CD4-positive, alpha-beta T cell treated with Interleukin-21 for 1 hour (primary cell): ENCODE data around the gene MS4A1.
A peak's percentile ranks its signal among the peaks of the same experiment; 100 is the strongest.
"Not testable (repeated sequence)": the region's sequence is repeated elsewhere in the genome, so short reads cannot be mapped to it uniquely, and the experiment has no call there.

ENCODE experiments used
- DNase-seq: peaks from one replicate; pipeline ENCODE4 v3.0.0-alpha.2; 2020

Gene MS4A1

DNA sequence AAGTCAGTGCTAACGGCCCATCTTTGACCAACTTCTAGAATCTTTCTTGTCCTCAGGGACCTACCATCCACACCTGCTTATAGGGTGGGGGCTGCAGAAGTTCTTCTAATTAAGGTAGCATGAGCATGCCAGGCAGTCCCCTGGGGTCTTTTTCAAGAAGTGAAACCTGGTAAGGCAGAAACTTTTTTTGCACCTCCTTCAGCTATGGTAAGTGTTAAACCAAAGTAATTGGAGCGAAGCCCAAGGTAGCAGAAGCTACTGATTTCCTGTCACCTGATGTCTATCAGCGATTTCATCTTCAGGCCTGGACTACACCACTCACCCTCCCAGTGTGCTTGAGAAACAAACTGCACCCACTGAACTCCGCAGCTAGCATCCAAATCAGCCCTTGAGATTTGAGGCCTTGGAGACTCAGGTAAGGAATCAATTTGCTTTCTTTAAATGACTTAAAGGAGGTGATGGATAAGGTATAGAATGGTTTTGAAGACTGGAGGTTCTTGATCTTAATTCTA lies at the start of gene MS4A1:
Gene MS4A1, plus strand, starts transcription at position 317 of the 512 bp plus-strand sequence. CDS start 6,528 bp downstream, outside the sequence.
- DNase-seq: peak; percentile 19

DNA sequence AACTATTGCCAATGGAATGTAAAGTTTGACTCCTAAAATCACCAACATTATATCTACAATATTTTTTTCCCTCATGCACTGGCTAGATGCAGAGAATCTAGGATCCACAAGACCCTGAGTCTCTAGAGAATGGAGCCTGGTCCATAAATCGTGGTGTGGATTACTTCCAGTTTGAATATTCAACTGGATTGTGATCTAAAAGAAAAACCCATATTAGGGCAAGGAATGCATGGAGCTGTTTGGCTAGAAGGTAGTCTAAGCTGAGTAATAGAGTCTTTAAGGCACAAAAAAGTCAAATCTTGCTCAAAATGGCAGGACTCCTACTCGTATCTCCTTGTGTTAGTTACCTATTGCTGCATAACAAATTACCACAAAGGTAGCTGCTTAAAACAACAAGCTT lies 35.6 kb upstream of the MS4A1 start:
- no peak for DNase-seq

DNA sequence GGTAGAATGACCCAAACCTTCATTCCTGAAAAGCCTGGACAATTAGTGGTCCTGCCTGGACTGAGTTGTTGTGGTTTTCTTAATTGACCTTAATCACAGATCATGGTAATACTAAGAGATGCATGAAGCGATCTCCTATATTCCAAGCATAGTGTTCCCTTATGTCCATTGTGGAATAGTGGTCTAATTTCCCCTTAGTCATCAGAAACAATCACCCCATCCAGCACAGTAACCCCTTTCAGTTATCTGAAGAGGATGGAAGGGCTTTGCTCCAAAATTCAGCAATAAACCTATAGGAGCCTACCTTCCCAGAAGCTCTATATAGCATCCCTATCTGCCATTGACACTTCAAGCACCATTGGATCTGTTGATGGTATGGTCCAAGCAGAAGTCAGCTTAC lies 33.0 kb upstream of the MS4A1 start:
- no peak for DNase-seq

DNA sequence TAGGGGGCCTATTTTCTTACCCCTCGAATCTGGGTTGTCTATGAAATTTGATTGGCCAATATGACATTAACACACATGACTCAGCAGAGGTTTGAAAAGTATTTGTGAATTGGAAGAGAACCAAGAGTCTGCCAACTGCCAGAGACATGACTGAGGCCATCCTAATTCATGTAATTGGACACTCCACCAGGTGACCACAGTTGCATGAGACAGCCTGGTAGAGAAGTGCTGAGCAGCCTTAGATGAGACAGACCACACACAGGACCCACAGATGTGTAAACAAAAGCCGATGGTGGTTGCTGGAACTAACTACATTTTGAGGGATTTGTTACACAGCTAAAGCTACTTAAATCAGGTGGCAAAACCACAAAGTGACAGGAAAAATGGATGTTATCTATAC lies 27.1 kb upstream of the MS4A1 start:
- no peak for DNase-seq

DNA sequence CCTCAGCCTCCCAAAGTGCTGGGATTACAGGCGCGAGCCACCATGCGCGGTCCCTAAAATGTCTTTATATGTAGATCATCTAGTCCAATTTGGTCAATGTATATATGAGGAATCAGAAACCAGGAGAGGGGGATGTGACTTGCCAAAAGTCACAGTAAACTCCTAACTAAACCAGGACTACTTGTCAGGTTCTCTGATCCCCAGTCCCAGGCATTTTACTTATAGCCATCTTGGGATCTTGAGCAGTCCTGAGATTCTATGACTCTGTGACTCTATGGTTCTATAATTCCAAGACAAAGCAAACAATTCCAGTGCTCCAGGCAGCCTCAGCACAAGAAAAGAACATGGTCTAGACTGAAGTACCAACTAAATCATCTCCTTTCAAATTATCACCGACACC lies 26.4 kb upstream of the MS4A1 start, which contains the start of gene MS4A5:
Gene MS4A5, plus strand, starts transcription at position 301 of the 400 bp plus-strand sequence. CDS start 103 bp downstream, outside the sequence.
- no peak for DNase-seq

DNA sequence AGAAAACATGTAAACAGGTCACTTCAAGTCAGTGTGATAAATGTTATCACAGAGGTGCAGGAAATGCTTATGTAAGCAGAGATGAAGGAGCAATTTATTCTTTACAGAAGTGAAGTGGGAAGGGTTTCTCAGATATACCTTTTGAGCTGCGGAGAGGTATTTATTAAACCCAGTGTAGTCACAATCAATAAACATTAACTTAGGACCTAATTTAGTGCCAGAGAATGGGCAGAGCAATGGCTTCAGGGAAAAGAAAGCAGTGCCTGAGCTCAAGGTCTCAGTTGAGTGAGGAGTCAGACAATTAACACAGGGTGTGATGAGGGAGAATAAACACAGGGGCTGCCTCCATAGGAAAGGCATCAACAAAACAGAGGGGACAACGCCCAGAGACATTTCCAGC lies 24.4 kb upstream of the MS4A1 start:
- DNase-seq: no peak

DNA sequence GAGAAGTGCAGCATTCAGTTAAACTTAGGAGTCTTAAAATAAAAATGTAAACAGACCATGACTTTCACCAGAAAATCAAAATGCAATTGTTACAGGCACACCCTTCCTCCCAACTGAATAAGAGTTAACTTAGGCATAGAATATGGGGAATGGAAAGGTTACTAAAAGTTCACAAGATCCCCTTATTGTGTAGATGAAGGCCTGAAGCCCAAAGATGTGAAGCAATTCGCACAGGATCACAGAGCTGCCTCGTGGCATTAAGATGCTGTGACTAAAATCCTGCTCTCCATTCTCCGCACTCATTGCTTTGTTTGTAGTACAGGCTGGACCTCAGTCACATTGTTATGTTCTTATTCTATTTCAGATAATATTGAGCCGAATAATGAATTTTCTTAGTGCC lies 22.2 kb upstream of the MS4A1 start:
- no peak for DNase-seq

DNA sequence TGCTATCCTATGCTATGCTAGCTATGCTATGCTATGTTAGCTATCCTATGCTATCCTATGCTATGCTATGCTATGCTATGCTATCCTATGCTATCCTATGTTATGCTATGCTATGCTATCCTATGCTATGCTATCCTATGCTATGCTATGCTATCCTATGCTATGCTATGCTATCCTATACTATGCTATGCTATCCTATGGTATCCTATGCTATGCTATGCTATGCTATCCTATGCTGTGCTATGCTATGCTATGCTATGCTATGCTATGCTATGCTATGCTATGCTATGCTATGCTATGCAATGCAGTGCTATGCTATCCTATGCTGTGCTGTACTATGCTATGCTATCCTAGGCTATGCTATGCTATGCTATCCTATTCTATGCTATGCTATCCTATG lies 8.6 kb upstream of the MS4A1 start:
- DNase-seq: no peak

DNA sequence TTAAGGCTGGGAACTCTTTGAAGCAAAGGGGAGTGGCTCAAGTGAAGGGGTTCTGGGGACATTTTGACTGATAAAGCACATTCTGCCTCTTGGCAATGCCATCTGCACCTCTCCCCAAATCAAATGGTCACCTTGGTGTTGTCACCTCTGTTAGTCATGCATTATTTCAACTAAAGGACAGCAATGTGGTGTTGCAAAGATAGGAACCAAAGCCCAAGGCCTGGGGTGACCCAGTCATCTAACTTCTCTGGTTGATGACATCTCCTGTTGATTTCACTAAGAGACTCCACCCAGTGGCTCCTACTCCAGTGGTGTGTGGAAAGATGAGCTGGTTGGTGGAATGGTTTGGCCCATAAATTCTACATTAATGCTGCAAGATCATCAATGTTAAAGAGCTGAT lies 7.8 kb upstream of the MS4A1 start:
- no peak for DNase-seq

DNA sequence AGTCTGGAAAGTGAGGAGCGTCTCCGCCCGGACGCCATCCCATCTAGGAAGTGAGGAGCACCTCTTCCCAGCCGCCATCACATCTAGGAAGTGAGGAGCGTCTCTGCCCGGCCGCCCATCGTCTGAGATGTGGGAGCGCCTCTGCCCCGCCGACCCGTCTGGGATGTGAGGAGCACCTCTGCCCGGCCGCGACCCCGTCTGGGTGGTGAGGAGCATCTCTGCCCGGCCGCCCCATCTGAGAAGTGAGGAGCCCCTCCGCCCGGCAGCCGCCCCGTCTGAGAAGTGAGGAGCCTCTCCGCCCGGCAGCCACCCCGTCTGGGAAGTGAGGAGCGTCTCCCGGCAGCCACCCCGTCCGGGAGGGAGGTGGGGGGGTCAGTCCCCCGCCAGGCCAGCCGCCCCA lies 4.5 kb upstream of the MS4A1 start:
- not testable (repeated sequence) for DNase-seq

DNA sequence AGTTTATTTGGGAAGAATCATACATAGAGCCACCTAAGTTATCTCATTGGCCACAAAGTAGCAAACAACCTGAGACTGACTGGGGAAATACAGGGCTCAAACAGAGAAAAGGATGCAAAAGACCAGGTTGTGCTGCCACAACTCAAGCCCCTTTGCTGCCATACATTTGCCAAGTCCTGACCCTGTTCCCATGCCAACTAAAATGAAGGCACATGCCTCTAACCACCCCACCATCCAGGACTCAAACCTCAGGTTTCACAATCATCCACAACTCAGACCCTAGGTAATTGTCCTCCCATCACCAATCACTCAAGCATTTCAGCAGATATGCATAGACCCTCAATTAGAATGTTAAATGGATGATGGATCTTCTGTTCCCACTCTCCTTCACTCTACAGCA lies 1.4 kb upstream of the MS4A1 start:
- no peak for DNase-seq

DNA sequence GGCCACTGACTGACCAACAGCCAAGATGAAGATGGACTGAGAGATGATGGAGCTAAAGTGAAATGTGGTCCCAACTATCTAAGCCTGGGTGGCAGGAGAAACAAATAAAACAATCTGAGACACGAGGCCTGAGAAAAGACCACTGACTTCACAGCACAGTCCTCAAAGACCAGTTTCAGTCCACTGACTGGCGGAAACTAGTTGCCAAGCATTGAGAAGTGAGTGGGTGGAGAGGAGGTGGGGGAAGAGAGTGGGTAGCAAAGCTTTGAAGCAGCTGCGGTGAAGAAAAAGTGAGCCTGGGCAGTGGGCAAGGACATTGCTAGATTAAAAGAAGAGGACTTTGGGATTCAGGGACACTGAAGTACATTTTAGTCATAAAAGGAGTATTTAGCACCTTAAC lies 1.9 kb downstream of the MS4A1 start:
- no peak for DNase-seq

DNA sequence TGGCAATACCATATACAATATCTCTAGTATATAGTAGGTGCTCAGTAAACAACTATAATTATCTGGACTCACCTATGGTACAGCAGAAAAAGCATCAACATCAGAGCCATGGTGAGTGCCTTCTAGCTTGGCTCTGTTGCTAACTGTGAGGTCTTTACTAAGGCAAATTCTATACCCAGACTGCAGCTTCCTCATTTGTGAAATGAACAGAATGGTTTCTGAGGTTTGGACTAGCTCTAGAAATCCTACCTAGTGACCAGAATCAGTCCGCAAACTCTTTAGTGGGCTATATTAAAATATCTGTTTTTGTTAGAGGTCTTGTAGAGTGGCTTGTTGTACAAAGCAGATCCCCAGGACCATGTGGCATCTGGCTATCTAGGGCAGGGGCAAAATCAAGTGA lies 3.7 kb downstream of the MS4A1 start:
- DNase-seq: no peak

DNA sequence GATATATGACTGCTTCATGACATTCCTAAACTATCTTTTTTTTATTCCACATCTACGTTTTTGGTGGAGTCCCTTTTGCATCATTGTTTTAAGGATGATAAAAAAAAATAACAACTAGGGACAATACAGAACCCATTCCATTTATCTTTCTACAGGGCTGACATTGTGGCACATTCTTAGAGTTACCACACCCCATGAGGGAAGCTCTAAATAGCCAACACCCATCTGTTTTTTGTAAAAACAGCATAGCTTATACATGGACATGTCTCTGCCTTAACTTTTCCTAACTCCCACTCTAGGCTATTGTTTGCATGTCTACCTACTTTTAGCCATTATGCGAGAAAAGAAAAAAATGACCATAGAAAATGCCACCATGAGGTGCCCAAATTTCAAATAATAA lies 13.2 kb downstream of the MS4A1 start:
- no peak for DNase-seq

DNA sequence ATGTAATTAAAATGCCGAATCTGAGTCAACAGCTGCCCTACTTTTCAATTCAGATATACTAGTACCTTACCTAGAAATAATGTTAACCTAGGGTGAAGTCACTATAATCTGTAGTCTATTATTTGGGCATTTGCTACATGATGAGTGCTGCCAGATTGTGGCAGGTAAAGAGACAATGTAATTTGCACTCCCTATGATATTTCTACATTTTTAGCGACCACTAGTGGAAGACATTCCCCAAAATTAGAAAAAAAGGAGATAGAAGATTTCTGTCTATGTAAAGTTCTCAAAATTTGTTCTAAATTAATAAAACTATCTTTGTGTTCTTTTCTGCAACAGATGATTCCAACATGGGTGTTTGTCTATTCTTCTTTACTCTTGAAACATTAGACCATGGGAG lies 14.1 kb downstream of the MS4A1 start:
- DNase-seq: no peak

DNA sequence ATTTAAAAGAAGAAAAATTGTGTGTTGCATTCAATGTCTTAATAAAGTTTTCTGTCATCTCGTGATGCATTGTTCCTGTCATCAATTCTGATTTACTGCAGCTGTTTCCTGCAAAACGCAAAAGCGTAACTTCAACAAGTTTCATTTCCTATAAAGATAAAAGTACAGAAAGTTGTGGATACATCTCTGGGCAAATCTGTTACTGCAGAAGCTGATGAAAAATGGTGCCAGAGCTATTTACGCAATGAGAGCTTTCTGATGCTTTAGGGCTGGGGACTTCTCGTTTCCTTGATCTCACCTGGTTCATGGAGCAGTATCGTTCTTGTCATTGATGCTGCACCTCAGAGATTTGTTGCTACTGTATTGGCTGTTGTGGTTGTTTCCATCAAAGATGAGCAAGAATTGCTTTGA lies 21.4 kb downstream of the MS4A1 start:
- DNase-seq: no peak

DNA sequence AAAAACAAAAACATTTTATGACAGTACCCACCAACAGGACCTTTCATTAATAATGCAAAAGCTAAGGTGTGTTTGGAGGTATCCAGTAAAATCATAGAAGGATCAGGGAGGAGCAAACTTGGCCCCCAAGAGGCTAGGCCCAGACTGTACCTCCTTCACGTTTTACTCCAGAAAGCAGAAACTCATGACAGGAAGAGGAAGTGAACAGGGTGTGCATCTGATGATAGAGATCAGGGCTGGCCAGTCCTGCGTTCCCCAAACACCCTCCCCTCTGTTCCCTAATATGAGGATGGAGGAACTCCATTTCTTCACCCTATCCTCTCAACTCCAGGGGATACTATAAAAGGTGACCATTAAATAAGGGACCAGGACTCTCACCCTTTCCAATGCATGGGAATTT lies 26.7 kb downstream of the MS4A1 start:
- no peak for DNase-seq

DNA sequence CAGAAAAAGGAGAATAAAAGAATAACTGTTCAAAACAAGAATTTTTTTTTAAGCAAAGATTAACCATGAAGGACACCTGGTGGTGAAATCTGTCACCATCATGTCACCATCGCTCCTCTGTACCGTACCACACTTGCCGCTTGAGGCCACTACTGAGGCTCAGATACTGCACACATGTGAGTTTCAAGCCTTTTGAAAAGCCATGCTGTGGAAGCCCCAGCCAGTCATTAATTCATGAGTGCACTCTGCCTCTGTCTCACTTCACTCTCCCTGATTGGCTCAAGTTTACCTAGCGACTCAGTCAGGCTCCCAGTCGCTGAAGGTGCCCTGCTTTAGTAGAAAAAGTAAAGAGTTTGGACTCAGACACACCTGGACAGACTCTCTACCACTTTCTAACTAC lies 30.3 kb downstream of the MS4A1 start:
- DNase-seq: peak; percentile 26

DNA sequence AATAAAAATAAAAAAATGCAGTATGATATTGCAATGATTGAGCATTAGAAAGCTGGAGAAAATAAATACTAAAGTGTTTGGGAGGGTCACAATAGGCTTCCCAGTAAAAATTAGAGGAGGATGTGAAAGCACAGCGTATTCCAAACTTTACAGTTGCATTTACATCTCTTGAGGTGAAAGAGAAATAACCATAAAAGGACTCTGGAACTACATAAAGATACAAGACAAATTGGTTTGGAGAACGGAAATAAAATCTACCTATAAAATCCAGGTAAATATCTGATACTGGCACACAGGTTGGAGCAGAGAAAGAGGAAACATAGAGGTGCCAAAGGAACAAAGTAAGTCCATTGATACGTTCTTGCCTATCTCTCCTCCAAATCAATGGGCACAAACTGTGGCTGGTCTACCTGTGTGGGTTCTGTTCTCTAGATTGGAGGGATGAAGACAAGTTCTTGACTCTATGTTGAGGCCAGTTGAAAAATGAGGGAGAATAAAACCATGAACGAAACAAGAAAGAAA lies 36.9 kb downstream of the MS4A1 start, which contains the start of gene MS4A12:
Gene MS4A12, plus strand, starts transcription at position 291 of the 522 bp plus-strand sequence. CDS start 4,541 bp downstream, outside the sequence.
- no peak for DNase-seq

DNA sequence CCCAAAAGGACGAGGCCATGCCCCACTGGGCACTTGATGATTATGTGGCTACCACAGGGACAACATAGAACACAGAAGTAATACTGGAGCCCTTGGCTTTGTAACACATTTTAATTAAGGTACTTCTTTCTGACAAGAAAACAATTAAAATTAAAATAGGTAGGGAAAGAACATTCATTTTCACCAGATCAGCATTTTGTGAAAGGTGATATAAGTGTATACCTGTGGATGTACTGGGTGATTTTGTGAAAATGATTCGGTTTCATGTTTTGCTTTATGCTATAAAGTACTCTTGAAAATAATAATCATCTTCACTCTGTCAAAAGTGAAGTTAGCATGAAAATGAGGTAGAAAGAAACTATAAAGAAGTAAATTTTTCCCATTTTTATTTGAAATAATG lies 37.8 kb downstream of the MS4A1 start:
- DNase-seq: no peak

DNA sequence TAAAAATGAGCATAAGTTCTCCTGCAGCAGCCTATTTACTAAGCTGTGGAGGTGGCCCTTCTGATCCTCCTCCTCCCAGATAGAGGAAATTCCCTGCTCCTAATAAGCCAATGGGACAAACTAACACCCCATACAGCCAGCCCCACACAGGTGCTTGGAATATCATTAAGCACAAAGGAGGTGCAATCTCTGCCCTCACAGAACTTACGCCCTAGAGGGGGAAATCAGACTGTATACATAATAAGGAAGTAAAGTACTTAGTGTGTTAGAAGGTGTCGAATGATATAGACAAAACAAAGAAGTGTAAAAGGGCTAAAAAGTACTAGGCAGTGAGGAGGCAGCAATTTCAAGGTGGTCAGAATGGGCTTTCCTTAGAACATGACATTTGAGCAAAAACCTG lies 42.8 kb downstream of the MS4A1 start:
- DNase-seq: no peak

DNA sequence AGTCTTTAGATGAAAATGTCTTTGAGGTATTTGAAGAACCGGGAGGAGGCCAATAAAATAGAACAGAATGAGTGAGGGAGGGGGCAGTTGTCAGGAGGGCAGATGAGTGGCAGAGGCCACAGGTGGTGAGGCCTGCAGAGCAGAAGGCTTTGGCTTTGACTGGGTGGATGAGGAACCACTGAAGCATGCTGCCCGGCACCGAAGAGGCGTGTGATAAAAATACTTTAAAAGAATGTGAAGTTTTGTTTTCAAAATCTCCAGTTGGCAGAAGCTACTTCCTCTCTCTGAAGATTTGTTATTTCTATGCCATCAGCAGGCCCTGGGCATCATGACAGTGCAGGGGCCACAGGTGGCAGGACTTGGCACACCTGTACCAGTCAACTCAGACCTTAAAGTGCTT lies 43.2 kb downstream of the MS4A1 start:
- DNase-seq: no peak

DNA sequence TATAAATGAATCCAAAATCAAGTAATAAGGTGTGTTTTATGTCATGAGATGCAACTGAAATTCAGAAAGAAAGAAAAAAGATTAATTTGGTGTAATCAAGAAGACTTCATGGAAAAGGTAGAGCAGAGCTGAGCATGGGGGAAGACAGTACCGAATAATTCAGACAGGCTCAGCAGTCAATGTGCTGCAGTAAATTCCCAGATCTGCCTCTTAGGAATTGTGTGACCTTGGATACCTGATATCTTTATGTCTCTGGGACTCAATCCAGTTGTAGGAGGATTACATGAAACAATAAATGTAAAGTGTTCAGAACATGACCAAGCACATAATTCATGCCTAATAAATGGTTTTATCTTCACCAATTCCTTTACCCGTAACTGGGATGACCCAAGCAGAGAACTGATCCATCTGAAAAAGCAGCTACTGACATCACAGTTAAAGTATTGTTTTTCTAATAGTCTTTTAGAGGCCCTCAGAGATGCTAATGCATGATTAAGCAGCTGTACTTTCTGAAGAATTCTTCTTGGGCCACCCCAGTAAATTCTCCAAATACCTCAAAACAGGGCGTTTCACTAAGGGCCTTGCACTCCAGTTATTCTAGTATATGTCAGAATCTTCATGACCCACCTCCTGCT lies 44.7 kb downstream of the MS4A1 start:
- no peak for DNase-seq

DNA sequence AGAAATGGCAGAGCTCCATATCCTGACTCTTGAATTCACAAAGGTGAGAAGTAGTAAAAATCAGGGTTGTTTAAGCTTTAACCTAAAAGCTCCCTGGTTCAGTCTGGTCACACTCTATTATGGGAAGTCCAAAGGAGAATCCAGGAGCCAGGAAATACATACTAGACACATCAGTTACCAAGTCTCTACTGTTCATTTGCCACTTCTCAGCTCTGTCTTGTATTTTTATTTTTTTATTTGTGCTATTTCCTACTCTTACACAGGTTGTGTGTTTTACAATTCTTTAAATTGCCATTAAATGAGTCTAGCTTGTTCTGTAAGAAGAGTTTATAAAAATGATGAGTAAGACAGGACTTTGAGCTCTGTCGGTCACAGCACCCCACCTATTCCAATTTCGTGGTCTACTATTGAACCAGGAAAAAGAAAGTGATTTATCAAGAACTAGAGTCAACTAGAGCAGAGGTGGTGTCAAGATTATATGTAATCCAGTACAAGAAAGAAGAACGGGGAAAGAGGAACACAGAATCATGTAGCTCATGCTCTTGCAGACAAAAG lies 46.7 kb downstream of the MS4A1 start:
- DNase-seq: no peak
